ENCODE measurements around the gene TES. TPM values are rescaled to one million over a fixed set of nuclear protein-coding genes. Genes with fewer than 3 reads are reported as not detected.

Gene TES
- total RNA-seq, 2 donors from 2014 or later: 46.6 to 96.6 TPM

DNA sequence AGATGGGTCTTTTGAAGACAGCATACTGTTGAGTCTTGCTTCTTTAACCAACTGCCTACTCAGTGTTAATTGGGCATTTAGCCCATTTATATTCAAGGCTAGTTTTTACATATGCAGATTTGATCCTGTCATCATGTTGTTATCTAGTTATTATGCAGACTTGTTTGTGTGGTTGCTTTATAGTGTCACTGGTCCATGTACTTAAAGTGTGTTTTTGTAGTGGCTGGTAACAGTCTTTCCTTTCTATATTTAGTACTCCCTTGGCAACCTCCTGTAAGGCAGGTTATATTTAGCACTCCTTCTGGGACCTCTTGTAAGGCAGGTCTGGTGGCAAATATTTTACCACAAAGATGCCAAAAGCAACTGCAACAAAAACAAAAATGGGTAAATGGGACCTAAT, 66.7 kb downstream of the TES start:
- TF ChIP-seq CTCF (IDR thresholded peaks at IDR 0.05) (no peak), POLR2AphosphoS5 (IDR thresholded peaks at IDR 0.05) (no peak), POLR2A (IDR thresholded peaks at IDR 0.05) (no peak)

DNA sequence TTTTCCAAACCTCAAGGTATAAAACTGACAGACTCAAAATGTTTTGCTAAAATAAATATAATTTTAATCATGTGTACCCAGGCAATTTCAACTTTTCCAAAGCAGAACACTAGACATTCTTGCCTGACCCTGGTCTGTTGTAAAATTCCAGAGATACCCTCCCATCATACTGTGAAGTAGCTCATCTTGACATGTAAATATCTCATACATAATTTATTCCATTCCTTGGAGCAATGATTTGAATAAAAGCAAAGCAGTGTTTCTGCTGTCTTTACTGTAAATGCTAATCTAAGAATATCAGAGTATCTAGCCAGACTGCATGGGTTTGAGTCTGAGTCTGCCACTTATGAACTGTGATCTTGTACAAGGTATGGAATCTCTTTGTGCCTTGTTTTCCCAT, 68.9 kb downstream of the TES start:
- Histone ChIP-seq H3K27ac (no peak overlapping the region), H3K36me3 (no peaks in the 10 kb centered on the region), H3K4me1 (replicated peaks) (no peaks in the 10 kb centered on the region), H3K4me3 (no peak overlapping the region), H3K9me3 (no peaks in the 10 kb centered on the region), H3K27me3 (replicated peaks; ENCODE audit: insufficient read depth) (no peaks in the 10 kb centered on the region)
- intact Hi-C loops (cut with DNase I): loop anchor here (10.0 kb wide), 1 partner anchor 116 kb away; no protein-coding TSS in a partner anchor
- no peak for DNase-seq (ENCODE audit: low spot score)
- TF ChIP-seq POLR2AphosphoS5 (IDR thresholded peaks at IDR 0.05) (no peak), POLR2A (IDR thresholded peaks at IDR 0.05) (no peak), CTCF (IDR thresholded peaks at IDR 0.05) (no peak)

More for the DNA sequence above, 66.7 kb downstream of the TES start:
- Histone ChIP-seq H3K27me3 (replicated peaks; ENCODE audit: insufficient read depth) (no peaks in the 10 kb centered on the region), H3K36me3 (no peaks in the 10 kb centered on the region), H3K27ac (no peak overlapping the region), H3K9me3 (no peaks in the 10 kb centered on the region), H3K4me3 (no peak overlapping the region), H3K4me1 (replicated peaks) (peaks cover 4% of the 10 kb centered on the region)
- intact Hi-C loops (cut with DNase I): loop anchor here (10.0 kb wide), 1 partner anchor 118 kb away; no protein-coding TSS in a partner anchor
- no peak for DNase-seq (ENCODE audit: low spot score)

GRCh38 chr7:116280803-116281202, 70.5 kb downstream of the TES start:
- no peak for DNase-seq (ENCODE audit: low spot score)
- H3K9me3 ChIP-seq: no peaks in the 10 kb centered on the region
- H3K27ac ChIP-seq: no peak overlapping the region
- no peaks in the 10 kb centered on the region for H3K27me3 ChIP-seq (replicated peaks; ENCODE audit: insufficient read depth)
- no peaks in the 10 kb centered on the region for H3K36me3 ChIP-seq
- TF ChIP-seq CTCF (IDR thresholded peaks at IDR 0.05) (no peak), POLR2A (IDR thresholded peaks at IDR 0.05) (no peak), POLR2AphosphoS5 (IDR thresholded peaks at IDR 0.05) (no peak)
- intact Hi-C loops (cut with DNase I): no loop called here
- no peaks in the 10 kb centered on the region for H3K4me1 ChIP-seq (replicated peaks)
- no peak overlapping the region for H3K4me3 ChIP-seq
- WGBS: 80% methylated on average over 2 of the region's 2 CpGs

DNA sequence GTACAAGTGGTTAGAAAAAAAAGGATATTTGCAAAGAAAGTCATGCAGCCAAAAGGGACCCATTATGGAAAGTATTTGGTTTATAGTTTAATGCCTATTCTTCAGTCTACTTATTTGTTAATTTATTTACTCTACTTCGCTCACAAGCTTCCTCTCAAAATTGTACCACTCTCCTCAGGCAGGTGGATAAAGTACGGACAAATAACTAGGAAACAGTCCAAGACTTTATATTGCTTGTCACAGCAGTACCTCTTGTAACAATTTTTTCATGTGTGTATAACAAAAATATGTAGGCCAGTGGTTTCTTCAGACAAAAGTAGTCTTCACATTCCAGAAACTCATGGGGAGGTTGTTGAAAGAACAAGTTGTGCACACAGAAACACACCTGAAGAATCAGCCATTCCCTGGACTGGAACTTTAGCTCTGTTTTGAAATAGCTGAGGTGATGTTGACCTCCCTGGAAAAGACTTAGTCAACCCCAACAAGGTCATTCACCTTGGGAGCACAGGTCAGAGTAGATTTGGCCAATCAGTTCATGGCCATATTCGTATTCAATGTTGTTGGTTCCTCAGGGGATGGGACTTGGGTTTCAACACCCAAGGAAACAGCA, 73.4 kb downstream of the TES start:
- H3K4me3 ChIP-seq: no peak overlapping the region
- no peaks in the 10 kb centered on the region for H3K4me1 ChIP-seq (replicated peaks)
- H3K27me3 ChIP-seq (replicated peaks; ENCODE audit: insufficient read depth): no peaks in the 10 kb centered on the region
- no peak for TF ChIP-seq CTCF (IDR thresholded peaks at IDR 0.05)
- TF ChIP-seq POLR2A (IDR thresholded peaks at IDR 0.05): no peak
- no peak for TF ChIP-seq POLR2AphosphoS5 (IDR thresholded peaks at IDR 0.05)
- no peaks in the 10 kb centered on the region for H3K9me3 ChIP-seq
- no peak overlapping the region for H3K27ac ChIP-seq
- H3K36me3 ChIP-seq: no peaks in the 10 kb centered on the region
- 60% methylated on average over 3 of the region's 3 CpGs for whole genome bisulfite sequencing
- DNase-seq (ENCODE audit: low spot score): no peak
- intact Hi-C loops (cut with DNase I): no loop called here

GRCh38 chr7:116284390-116284789, 74.1 kb downstream of the TES start:
- intact Hi-C loops (cut with DNase I): no loop called here
- WGBS: 69% methylated on average over 3 of the region's 3 CpGs
- H3K27me3 ChIP-seq (replicated peaks; ENCODE audit: insufficient read depth): no peaks in the 10 kb centered on the region
- no peak overlapping the region for H3K27ac ChIP-seq
- no peak overlapping the region for H3K4me3 ChIP-seq
- DNase-seq (ENCODE audit: low spot score): no peak
- no peaks in the 10 kb centered on the region for H3K9me3 ChIP-seq
- TF ChIP-seq POLR2A (IDR thresholded peaks at IDR 0.05) (no peak), CTCF (IDR thresholded peaks at IDR 0.05) (no peak), POLR2AphosphoS5 (IDR thresholded peaks at IDR 0.05) (no peak)
- H3K4me1 ChIP-seq (replicated peaks): no peaks in the 10 kb centered on the region
- H3K36me3 ChIP-seq: no peaks in the 10 kb centered on the region
